Measurements from ENCODE around the gene ZNF17.
"Not testable (repeated sequence)": the region's sequence is repeated elsewhere in the genome, so short reads cannot be mapped to it uniquely, and the experiment has no call there.

The ZNF17 gene

GRCh38 chr19:57410877-57411671 lies at the start of gene ZNF17:
Gene ZNF17 (plus strand): TSS chr19:57411161. CDS start chr19:57413616, 2,455 bp downstream.
- H3K4me3 ChIP-seq (ENCODE audit: low read length), result peak within 1 kb of the TSS; percentile 94
- no peak for TF ChIP-seq CTCF (conservative IDR thresholded peaks at IDR 0.05; ENCODE audit: low read length)
- DNase-seq (ENCODE audit: low read depth), result peak; percentile 90

GRCh38 chr19:57362419-57362818 lies 48.5 kb upstream of the ZNF17 start:
- TF ChIP-seq CTCF (conservative IDR thresholded peaks at IDR 0.05; ENCODE audit: low read length), result no peak
- peak overlapping the region; percentile 66 for H3K4me3 ChIP-seq (ENCODE audit: low read length)
- DNase-seq (ENCODE audit: low read depth), result no peak

GRCh38 chr19:57362997-57363687 lies 47.8 kb upstream of the ZNF17 start, which contains the start of the genes TRAPPC2B and ZNF547:
Gene TRAPPC2B (plus strand): TSS chr19:57363551. CDS start chr19:57364834, 1,283 bp downstream.
Gene ZNF547 (plus strand): TSS chr19:57363551. CDS start chr19:57368556, 5,005 bp downstream.
- DNase-seq (ENCODE audit: low read depth), result peak; percentile 100
- H3K4me3 ChIP-seq (ENCODE audit: low read length), result peak within 1 kb of the TSS; percentile 86
- TF ChIP-seq CTCF (conservative IDR thresholded peaks at IDR 0.05; ENCODE audit: low read length), result no peak

GRCh38 chr19:57363688-57364181 lies 47.2 kb upstream of the ZNF17 start:
- no peak for TF ChIP-seq CTCF (conservative IDR thresholded peaks at IDR 0.05; ENCODE audit: low read length)
- peak overlapping the region; percentile 86 for H3K4me3 ChIP-seq (ENCODE audit: low read length)
- DNase-seq (ENCODE audit: low read depth), result peak; percentile 6

DNA sequence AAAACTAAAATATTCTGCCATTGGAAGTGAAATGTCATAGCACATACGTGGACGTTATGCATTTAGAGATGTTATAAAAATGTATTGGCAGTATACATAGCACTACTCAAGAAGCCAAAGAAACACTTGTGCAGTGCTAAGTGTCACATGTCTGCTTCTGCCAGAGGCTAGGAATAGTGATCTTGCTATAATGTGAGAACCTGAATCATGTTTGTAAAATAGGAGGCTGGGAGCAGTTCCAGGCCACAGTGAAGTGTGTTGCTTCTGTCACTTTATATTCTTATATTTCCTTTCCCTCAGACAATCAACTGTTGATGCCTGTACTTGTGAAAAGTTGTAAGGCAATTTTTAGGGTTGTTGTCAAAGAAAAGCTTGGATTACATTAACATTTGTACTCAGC lies 44.2 kb upstream of the ZNF17 start:
- no peak for DNase-seq (ENCODE audit: low read depth)
- no peak for TF ChIP-seq CTCF (conservative IDR thresholded peaks at IDR 0.05; ENCODE audit: low read length)

DNA sequence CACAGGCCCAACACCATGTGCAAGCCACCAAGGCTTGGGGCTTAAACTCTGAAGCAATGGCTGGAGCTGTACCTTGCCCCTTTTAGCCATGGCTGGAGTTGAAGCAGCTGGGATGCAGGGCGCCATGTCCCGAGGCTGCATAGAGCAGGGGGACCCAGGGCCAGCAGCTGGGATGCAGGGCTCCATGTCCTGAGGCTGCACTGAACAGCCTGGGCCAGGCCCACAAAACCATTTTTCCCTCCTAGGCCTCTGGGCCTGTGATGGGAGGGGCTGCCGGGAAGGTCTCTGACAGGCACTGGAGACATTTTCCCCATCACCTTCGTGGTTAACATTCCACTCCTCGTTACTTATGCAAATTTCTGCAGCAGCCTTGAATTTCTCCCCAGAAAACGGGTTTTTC lies 36.8 kb upstream of the ZNF17 start:
- H3K4me3 ChIP-seq (ENCODE audit: low read length), result no peak overlapping the region
- no peak for TF ChIP-seq CTCF (conservative IDR thresholded peaks at IDR 0.05; ENCODE audit: low read length)
- no peak for DNase-seq (ENCODE audit: low read depth)

More for the DNA sequence above, 44.2 kb upstream of the ZNF17 start:
- no peak overlapping the region for H3K4me3 ChIP-seq (ENCODE audit: low read length)

DNA sequence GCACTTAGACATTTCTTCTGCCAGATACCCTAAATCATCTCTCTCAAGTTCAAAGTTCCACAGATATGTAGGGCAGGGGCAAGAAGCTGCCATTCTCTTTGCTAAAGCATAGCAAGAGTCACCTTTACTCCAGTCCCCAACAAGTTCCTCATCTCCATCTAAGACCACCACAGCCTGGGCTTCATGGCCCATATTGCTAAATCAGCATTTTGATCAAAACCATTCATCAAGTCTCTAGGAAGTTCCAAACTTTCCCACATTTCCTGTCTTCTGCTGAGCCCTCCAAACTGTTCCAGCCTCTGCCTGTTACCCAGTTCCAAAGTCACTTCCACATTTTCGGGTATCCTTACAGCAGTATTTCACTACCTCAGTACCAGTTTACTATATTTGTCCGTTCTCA lies 36.3 kb upstream of the ZNF17 start:
- H3K4me3 ChIP-seq (ENCODE audit: low read length); DNase-seq (ENCODE audit: low read depth): not testable (repeated sequence)
